Tibial artery (tissue), 4 donors: ENCODE data around the gene CSTPP1.

Experiments
- DNase-seq, 2 donors: peaks; one replicate each; pipeline ENCODE4 v3.0.0-alpha.2; 2019
- H3K27ac ChIP-seq, 2 donors: fragments of 200-600 bp; sonication (generic) in 1 of 2; 1 replicate in 1 of 2; 2 replicates in 1 of 2; pipeline ENCODE4 v1.5.1; 2018 to 2019; ENCODE audit warnings: mild to moderate bottlenecking in 1 of 2
- H3K27me3 ChIP-seq, 2 donors: fragments of 200-600 bp; sonication (generic) in 1 of 2; one replicate each; pipeline versions ENCODE4 v1.5.1 to v1.6.0; 2016 to 2019
- H3K36me3 ChIP-seq, 3 donors: fragments of 200-600 bp; sonication (generic) in 2 of 3; one replicate each; pipeline ENCODE4 v1.5.1; 2016 to 2019; ENCODE audit warnings: mild to moderate bottlenecking in 2 of 3
- H3K4me1 ChIP-seq, 4 donors: fragments of 200-600 bp; sonication (generic) in 2 of 4; 1 replicate in 3 of 4; 2 replicates in 1 of 4; pipeline ENCODE4 v1.5.1; 2016 to 2019
- H3K4me3 ChIP-seq, 2 donors: fragments of 200-600 bp; sonication (generic) in 1 of 2; 1 replicate in 1 of 2; 2 replicates in 1 of 2; pipeline ENCODE4 v1.5.1; 2018 to 2019; ENCODE audit warnings: mild to moderate bottlenecking in 2 of 2
- H3K9me3 ChIP-seq, 3 donors: fragments of 200-600 bp; sonication (generic) in 1 of 3; one replicate each; pipeline ENCODE4 v1.5.1; 2016 to 2019
- CTCF ChIP-seq, 2 experiments: fragments of 200-600 bp in 1 of 2; fragments of 450-650 bp in 1 of 2; IDR thresholded peaks; one replicate each; pipeline ENCODE4 v1.5.1; 2017 to 2019; ENCODE audit warnings: antibody characterized with exemption in 2 of 2, mild to moderate bottlenecking in 1 of 2, moderate library complexity in 1 of 2
- intact Hi-C: fragments of 100-400 bp; cut with DNase I; formaldehyde crosslinking; loops from one replicate; pipeline ENCODE4 v1.15.0; 2023; ENCODE audit warnings: low total_unique reads

CSTPP1 gene, protein sequence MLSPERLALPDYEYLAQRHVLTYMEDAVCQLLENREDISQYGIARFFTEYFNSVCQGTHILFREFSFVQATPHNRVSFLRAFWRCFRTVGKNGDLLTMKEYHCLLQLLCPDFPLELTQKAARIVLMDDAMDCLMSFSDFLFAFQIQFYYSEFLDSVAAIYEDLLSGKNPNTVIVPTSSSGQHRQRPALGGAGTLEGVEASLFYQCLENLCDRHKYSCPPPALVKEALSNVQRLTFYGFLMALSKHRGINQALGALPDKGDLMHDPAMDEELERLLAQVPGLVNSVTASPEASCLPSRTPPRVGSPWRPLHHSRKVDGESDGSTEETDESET

DNA sequence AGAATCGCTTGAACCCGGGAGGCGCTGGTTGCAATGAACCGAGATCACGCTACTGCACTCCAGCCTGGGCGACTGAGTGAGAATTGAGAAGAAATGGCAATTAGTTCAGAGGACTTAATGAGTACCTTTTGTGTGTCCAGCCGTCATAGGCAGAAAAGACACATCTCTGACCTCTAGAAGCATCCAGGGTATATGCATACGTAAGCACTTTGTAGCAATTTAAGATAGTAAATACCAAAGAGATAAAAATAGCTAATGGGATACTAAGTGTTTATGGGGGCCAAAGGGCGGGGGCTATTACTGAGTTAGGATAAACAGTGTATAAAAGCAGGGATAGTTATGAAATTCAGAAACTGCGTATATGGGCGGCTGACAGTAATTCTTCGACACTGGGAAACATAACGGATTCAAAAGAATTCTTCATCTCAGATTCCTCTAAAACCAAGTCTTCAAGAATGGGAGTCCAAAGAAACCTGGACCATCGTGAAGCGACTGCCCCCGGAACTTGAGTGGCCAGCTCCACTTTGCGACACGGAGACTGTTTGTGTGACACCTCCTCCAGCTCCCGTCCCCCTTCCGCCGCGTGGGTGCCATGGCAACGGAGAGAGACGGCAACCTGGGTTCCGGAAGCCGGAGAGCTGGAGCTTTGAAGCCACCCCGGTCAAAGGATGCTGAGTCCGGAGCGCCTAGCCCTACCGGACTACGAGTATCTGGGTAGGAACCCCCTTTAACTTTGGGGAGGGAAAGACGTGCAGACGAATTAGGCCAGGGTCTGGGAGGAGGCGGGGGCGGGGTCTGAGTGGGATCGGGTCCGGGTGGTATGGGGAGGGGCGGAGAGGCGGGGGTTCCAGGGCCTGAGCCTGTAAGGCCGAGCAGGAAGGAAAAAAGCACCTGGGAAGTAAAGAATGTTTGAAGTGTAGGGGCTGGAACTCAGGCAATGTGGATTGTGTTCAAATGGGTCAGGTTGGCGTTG is at the start of gene CSTPP1:
Gene CSTPP1 (plus strand): TSS at position 624 of the 973 bp plus-strand sequence. CDS start 45 bp downstream, at position 669.
- peak; percentile 95 to 96 for DNase-seq
- Histone ChIP-seq H3K9me3 (no peaks in the 10 kb centered on the region), H3K4me1 (peaks cover 0 to 11% (median 6%) of the 10 kb centered on the region in 4 donors), H3K4me3 (peak within 1 kb of the TSS; percentile 71 to 91), H3K27me3 (no peaks in the 10 kb centered on the region), H3K36me3 (peaks cover 0 to 4% (median 0%) of the 10 kb centered on the region in 3 donors), H3K27ac (peak within 1 kb of the TSS; percentile 55 to 66)
- intact Hi-C loops: no loop called here
- no peak for TF ChIP-seq CTCF (IDR thresholded peaks at IDR 0.05)

- Histone ChIP-seq H3K27ac (no peak overlapping the region), H3K4me3 (no peak overlapping the region), H3K9me3 (no peaks in the 10 kb centered on the region), H3K4me1 (no peaks in the 10 kb centered on the region), H3K36me3 (peaks cover 0 to 26% (median 9%) of the 10 kb centered on the region in 3 donors), H3K27me3 (no peaks in the 10 kb centered on the region)
- no peak for DNase-seq
- no peak for TF ChIP-seq CTCF (IDR thresholded peaks at IDR 0.05)
- intact Hi-C loops: no loop called here
These were observed 47.9 kb upstream of the CSTPP1 start for GRCh38 chr11:46888636-46889035.

DNA sequence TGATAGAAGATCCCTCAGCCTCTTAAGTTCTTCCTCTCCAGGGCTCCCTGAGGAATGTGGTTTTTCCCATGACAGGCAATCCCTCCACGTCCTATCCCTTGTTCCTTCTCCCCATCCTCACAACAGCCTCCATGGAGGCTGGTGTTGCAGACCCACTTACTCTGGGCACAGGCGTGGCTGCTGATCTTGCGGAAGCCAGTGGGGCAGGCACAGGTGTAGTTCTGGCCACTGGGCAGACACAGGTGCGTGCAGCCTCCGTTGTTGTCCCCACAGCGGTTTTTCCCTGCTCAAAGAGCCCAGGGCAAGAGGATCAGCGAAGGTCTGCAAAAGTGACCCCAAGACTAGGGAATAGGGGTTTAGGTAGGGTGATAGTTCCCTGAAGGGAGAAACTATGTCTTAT is 47.3 kb upstream of the CSTPP1 start:
- intact Hi-C loops: no loop called here
- no peak for TF ChIP-seq CTCF (IDR thresholded peaks at IDR 0.05)
- peaks cover 0 to 22% (median 9%) of the 10 kb centered on the region in 3 donors for H3K36me3 ChIP-seq
- no peak for DNase-seq
- no peaks in the 10 kb centered on the region for H3K27me3 ChIP-seq
- H3K4me3 ChIP-seq: no peak overlapping the region
- H3K9me3 ChIP-seq: no peaks in the 10 kb centered on the region
- H3K27ac ChIP-seq: no peak overlapping the region
- H3K4me1 ChIP-seq: no peaks in the 10 kb centered on the region

GRCh38 chr11:46889689-46890475 is 46.7 kb upstream of the CSTPP1 start:
- peaks cover 0 to 26% (median 9%) of the 10 kb centered on the region in 3 donors for H3K36me3 ChIP-seq
- intact Hi-C loops: loop anchor here (2.0 to 10.0 kb wide), 2 partner anchors 263 to 465 kb away; partner anchors contain the start of gene MYBPC3
- H3K4me3 ChIP-seq: no peak overlapping the region
- H3K9me3 ChIP-seq: no peaks in the 10 kb centered on the region
- DNase-seq: peak; percentile 74 to 77
- H3K27ac ChIP-seq: no peak overlapping the region
- TF ChIP-seq CTCF (IDR thresholded peaks at IDR 0.05): peak; percentile 83 to 90
- H3K4me1 ChIP-seq: no peaks in the 10 kb centered on the region
- no peaks in the 10 kb centered on the region for H3K27me3 ChIP-seq

GRCh38 chr11:46890665-46891064 is 45.9 kb upstream of the CSTPP1 start:
- no peak for DNase-seq
- Histone ChIP-seq H3K4me3 (no peak overlapping the region), H3K9me3 (no peaks in the 10 kb centered on the region), H3K4me1 (peaks cover 0 to 2% (median under 1%) of the 10 kb centered on the region in 4 donors), H3K27me3 (no peaks in the 10 kb centered on the region), H3K27ac (no peak overlapping the region), H3K36me3 (peaks cover 0 to 19% (median 4%) of the 10 kb centered on the region in 3 donors)
- intact Hi-C loops: loop anchor here (2.0 to 10.0 kb wide), 2 partner anchors 262 to 464 kb away; partner anchors contain the start of gene MYBPC3
- TF ChIP-seq CTCF (IDR thresholded peaks at IDR 0.05): no peak
